Measurements from ENCODE around the gene CAP1. TPM values are rescaled to one million over a fixed set of nuclear protein-coding genes. Genes with fewer than 3 reads are reported as not detected.

The CAP1 gene
- total RNA-seq (2013) = 716 TPM
- polyA plus RNA-seq (100 to 1,000 TPM; 400 to 941 (median 876) TPM), polyA minus RNA-seq (275 and 436 TPM in 2 replicates), total RNA-seq (244 to 642 (median 441) reads per million in 11 experiments)

GRCh38 chr1:40040511-40041465 is at the start of gene CAP1:
Gene CAP1 (plus strand): TSS chr1:40040729. CDS start chr1:40059347, 18,618 bp downstream.
- TF ChIP-seq, protein P1, sequence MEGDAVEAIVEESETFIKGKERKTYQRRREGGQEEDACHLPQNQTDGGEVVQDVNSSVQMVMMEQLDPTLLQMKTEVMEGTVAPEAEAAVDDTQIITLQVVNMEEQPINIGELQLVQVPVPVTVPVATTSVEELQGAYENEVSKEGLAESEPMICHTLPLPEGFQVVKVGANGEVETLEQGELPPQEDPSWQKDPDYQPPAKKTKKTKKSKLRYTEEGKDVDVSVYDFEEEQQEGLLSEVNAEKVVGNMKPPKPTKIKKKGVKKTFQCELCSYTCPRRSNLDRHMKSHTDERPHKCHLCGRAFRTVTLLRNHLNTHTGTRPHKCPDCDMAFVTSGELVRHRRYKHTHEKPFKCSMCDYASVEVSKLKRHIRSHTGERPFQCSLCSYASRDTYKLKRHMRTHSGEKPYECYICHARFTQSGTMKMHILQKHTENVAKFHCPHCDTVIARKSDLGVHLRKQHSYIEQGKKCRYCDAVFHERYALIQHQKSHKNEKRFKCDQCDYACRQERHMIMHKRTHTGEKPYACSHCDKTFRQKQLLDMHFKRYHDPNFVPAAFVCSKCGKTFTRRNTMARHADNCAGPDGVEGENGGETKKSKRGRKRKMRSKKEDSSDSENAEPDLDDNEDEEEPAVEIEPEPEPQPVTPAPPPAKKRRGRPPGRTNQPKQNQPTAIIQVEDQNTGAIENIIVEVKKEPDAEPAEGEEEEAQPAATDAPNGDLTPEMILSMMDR (IDR thresholded peaks at IDR 0.05) = no peak
- WGBS (ENCODE audit: insufficient coverage) = under 1% methylated on average over 58 of the region's 65 CpGs
- no peaks in the 10 kb centered on the region for H3K27me3 ChIP-seq (ENCODE audit: control insufficient read depth in 2 of 2, insufficient read depth in 2 of 2, low read length in 2 of 2)
- H3K36me3 Mint-ChIP-seq = peaks cover 13 to 23% of the 10 kb centered on the region in 2 donors
- peak within 1 kb of the TSS; percentile 93 for H3K9ac ChIP-seq (ENCODE audit: insufficient read depth, low read length, poor library complexity, severe bottlenecking)
- peaks cover 58% of the 10 kb centered on the region for H3K79me2 ChIP-seq (ENCODE audit: insufficient read depth, low read length)
- H3K4me3 Mint-ChIP-seq = peak within 1 kb of the TSS; percentile 94 to 99
- peak within 1 kb of the TSS; percentile 81 for H2AFZ ChIP-seq (ENCODE audit: insufficient read depth, low read depth, low read length, poor library complexity, severe bottlenecking)
- peak within 1 kb of the TSS; percentile 99 to 100 (median 100) for H3K27ac Mint-ChIP-seq
- H3K36me3 ChIP-seq (replicated peaks in 1 of 2; ENCODE audit: control insufficient read depth in 1 of 2, insufficient read depth in 2 of 2, low read length in 2 of 2) = peaks cover 3 to 10% of the 10 kb centered on the region in 2 donors
- H3K9me3 ChIP-seq (replicated peaks in 1 of 2; ENCODE audit: control insufficient read depth in 1 of 2, insufficient read depth in 1 of 2, low read length in 2 of 2) = no peaks in the 10 kb centered on the region
- peak; percentile 98 to 99 (median 98) for DNase-seq
- peaks cover 0 to 4% (median 1%) of the 10 kb centered on the region in 3 donors for H3K27me3 Mint-ChIP-seq (ENCODE audit: low read depth in 3 of 3)
- peaks cover 52% of the 10 kb centered on the region for H4K20me1 ChIP-seq (ENCODE audit: insufficient read depth, low read length)
- intact Hi-C loops (cut with micrococcal nuclease) = loop anchor here in 1 of 2 donors (5.0 kb wide), 1 partner anchor 37 kb away; no protein-coding TSS in a partner anchor
- peaks cover 82% of the 10 kb centered on the region for H3K4me1 Mint-ChIP-seq
- peaks cover 0 to 2% (median 0%) of the 10 kb centered on the region in 7 donors for H3K9me3 Mint-ChIP-seq
- peaks cover 85 to 87% of the 10 kb centered on the region in 2 donors for H3K4me1 ChIP-seq (ENCODE audit: control insufficient read depth in 1 of 2, insufficient read depth in 2 of 2, low read length in 2 of 2)
- H3K4me2 ChIP-seq (replicated peaks; ENCODE audit: extremely low read depth, low read length, poor library complexity, severe bottlenecking) = peak within 1 kb of the TSS; percentile 96
- peak within 1 kb of the TSS; percentile 94 to 99 for H3K27ac ChIP-seq (ENCODE audit: low read depth in 1 of 2, low read length in 2 of 2)
- peak within 1 kb of the TSS; percentile 82 to 99 (median 89) for H3K4me3 ChIP-seq (replicated peaks in 1 of 3; ENCODE audit: low read depth in 2 of 3, low read length in 3 of 3)

- Histone ChIP-seq H3K36me3 (replicated peaks in 1 of 2; ENCODE audit: control insufficient read depth in 1 of 2, insufficient read depth in 2 of 2, low read length in 2 of 2) (no peaks in the 10 kb centered on the region), H3K9ac (ENCODE audit: insufficient read depth, low read length, poor library complexity, severe bottlenecking) (no peak overlapping the region), H3K9me3 (replicated peaks in 1 of 2; ENCODE audit: control insufficient read depth in 1 of 2, insufficient read depth in 1 of 2, low read length in 2 of 2) (no peaks in the 10 kb centered on the region), H2AFZ (ENCODE audit: insufficient read depth, low read depth, low read length, poor library complexity, severe bottlenecking) (no peak overlapping the region), H4K20me1 (ENCODE audit: insufficient read depth, low read length) (no peaks in the 10 kb centered on the region), H3K4me2 (replicated peaks; ENCODE audit: extremely low read depth, low read length, poor library complexity, severe bottlenecking) (no peak overlapping the region), H3K4me3 (replicated peaks in 1 of 3; ENCODE audit: low read depth in 2 of 3, low read length in 3 of 3) (no peak overlapping the region), H3K79me2 (ENCODE audit: insufficient read depth, low read length) (no peaks in the 10 kb centered on the region), H3K4me1 (ENCODE audit: control insufficient read depth in 1 of 2, insufficient read depth in 2 of 2, low read length in 2 of 2) (peaks cover 23 to 38% of the 10 kb centered on the region in 2 donors), H3K27me3 (ENCODE audit: control insufficient read depth in 2 of 2, insufficient read depth in 2 of 2, low read length in 2 of 2) (no peaks in the 10 kb centered on the region), H3K27ac (ENCODE audit: low read depth in 1 of 2, low read length in 2 of 2) (peak overlapping the region; percentile 36 to 75)
- Mint-ChIP-seq H3K4me1 (peaks cover 27% of the 10 kb centered on the region), H3K9me3 (peaks cover 0 to 2% (median 0%) of the 10 kb centered on the region in 7 donors), H3K27me3 (ENCODE audit: low read depth in 3 of 3) (peaks cover 0 to 2% (median 0%) of the 10 kb centered on the region in 3 donors), H3K27ac (peak overlapping the region; percentile 67 to 93 (median 83)), H3K36me3 (no peaks in the 10 kb centered on the region), H3K4me3 (no peak overlapping the region)
- intact Hi-C loops (cut with micrococcal nuclease) = no loop called here
- TF ChIP-seq, protein P1 (IDR thresholded peaks at IDR 0.05) = no peak
- no CpG with 5 or more reads among the region's 2 CpGs for WGBS (ENCODE audit: insufficient coverage)
- peak; percentile 76 to 86 (median 84) for DNase-seq
Measured at GRCh38 chr1:39992234-39992633, 48.3 kb upstream of the CAP1 start.

All from CD14-positive monocyte (primary cell).